ENCODE data around the gene KDM4B.

The KDM4B gene

DNA sequence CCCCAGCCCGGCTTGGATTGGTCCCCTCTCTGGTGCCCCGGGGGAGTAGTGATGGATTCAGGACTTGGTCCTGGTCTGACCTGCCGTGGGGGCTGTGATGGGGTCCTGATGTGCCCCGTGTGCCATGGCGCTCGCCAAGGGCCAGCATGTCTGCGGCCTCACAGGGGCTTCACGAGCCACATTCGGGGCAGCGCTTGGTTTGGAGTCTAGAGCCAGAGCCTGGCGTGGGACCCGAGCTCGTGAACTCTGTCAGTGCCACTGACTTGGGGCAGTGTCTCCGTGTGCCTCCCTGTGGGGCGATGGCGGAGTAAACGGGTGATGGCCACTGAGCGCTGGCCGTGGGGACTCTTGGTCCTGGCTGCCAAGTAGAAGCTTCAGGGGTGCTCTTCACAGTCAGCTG is 17.1 kb downstream of the KDM4B start:
- DNase-seq, result no peak

DNA sequence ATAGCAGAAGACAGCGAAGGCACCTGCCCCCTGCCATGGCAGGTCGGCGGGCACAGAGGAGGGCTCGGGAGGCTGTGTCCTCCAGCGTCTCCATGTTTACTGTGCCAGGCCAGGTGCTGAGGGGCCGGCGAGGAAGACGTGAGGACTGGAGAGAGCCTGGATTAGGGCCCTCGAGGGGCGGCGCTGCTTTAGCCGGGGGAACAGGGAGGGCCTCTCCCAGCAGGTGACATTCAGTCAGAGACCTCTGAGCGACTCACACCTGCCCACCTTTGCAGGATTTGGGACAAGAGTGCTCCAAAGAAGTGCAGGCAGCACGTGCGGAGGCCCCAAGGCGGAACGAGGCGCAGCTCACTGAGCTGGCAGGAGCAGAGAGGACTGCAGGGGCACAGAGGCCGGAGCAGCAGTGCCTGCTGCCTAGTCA is 17.6 kb downstream of the KDM4B start:
- no peak for DNase-seq

DNA sequence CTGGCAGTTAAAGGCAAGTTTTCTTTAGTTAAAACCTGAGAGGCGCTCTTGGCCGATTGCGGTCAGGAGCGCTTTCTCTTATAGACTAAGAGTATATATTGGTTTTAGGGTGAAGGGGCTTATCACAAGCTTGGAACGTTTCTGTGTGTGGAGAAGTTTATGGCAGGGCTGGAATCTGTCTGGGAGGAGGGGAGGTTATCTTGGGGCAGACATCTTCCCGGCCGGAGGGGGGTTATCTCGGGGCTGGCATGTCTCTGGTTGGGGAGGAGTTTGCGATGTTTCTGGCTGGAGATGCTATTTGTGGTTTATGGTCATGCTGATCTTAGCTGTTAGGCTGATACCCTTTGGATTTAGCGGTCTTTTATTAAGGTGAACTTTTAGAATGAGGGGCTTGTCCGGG is 18.3 kb downstream of the KDM4B start:
- peak; percentile 67 for DNase-seq

GRCh38 chr19:4987692-4988370 is 18.9 kb downstream of the KDM4B start:
- DNase-seq, result no peak

DNA sequence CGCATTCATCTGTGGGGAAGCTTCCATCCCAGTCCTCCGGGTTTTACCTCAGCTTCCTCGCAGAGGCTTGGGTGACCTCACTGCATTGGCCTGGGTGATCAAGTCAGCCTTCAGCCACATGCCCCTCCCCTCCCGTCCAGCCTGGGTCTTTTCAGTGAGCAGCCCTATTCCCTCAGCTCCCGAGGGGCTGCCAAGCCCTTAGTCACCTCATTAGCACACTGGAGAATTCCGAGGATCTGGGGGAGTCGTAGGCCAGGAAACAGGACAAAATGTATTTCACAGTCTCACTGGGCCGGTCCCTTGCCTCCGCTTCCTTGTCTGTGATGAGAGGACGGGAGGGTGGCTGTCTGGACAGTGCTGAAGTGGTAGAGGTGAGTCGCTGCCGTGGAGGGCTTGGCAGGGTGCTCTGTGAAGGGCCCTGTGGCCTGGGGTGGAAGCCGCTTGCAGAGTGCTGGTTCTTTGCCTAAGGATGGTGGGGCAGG is 19.9 kb downstream of the KDM4B start:
- no peak for DNase-seq

GRCh38 chr19:4990306-4990705 is 21.4 kb downstream of the KDM4B start:
- DNase-seq, result no peak

DNA sequence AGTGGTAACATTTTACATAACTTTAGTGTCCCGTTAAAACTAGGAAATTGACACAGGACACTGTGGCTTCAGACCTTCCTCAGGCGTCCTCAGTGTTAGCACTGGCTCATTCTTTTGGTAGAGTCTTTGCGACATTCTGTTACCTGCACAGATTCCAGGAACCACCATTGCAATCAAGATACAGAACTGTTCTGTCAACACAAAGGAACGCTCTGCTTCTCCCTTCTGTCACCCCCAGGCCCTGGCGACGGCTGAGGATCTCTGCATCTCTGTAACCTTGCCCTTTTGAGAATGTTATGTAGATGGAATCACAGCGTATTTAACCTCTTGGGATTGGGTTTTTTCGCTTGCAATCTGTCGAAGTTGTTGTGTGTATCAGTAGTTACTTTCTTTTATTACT is 22.6 kb downstream of the KDM4B start:
- no peak for DNase-seq

- no peak for DNase-seq
These were observed 23.2 kb downstream of the KDM4B start for GRCh38 chr19:4991996-4992698.

- no peak for DNase-seq
These were observed 24.8 kb downstream of the KDM4B start for GRCh38 chr19:4993683-4994082.

GRCh38 chr19:4996701-4997100 is 27.8 kb downstream of the KDM4B start:
- DNase-seq, result no peak

GRCh38 chr19:4997297-4997696 is 28.4 kb downstream of the KDM4B start:
- DNase-seq, result no peak

DNA sequence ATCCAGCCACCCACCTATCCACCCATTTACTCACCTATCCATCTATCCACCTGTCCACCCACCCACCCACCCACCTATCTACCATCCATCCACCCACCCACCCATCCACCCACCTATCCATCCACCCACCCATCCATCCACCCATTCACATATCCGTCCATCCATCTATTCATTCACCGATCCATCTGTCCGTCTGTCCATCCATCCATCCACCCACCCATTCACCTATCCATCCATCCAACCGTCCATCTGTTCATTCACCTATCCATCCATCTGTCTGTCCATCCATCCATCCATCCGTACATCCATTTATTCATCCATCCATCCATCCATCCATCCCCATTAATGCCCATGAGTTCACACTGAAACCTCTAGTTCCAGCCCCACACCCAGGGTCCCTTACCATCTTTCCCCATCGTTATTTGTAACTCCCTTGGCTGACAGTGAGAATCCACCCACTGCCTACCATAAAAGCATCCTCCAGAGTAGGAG is 31.3 kb downstream of the KDM4B start:
- no peak for DNase-seq

GRCh38 chr19:5001615-5002014 is 32.7 kb downstream of the KDM4B start:
- DNase-seq, result peak; percentile 84

DNA sequence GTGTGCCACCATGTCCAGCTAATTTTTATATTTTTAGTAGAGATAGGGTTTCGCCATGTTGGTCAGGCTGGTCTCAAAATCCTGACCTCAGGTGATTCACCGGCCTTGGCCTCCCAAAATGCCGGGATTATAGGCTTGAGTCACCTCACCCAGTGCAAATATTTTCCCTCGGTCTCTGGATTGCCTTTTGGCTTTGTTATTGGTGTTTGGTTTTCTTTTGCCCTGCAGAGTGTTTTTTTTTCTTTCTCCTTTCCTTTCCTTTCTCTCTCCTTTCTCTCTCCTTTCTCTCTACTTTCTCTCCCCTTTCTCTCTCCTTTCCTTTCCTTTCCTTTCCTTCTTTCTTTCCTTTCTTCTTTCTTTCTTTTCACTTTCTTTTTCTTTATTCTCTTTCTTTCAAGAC is 33.2 kb downstream of the KDM4B start:
- no peak for DNase-seq

GRCh38 chr19:5003781-5004180 is 34.9 kb downstream of the KDM4B start:
- DNase-seq, result no peak

DNA sequence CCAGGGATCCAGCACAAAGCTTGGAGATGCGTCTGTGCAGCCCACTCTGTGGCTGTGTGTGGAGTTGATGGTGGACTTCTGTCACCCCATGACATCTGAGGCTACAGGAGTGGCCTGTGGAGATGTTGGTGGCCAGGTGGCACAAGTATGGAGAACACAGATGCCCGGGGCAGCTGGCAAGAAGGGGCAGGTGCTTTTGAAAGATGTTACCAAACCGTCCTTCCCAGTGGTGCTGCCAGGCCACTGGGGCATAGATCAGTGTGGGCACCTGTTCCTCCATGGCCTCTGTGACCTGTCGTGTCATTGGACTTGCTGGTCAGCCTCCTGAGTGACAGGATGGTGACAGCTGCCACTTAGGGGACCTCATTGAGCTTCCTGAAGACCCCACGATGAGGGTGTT is 36.2 kb downstream of the KDM4B start:
- DNase-seq, result no peak

DNA sequence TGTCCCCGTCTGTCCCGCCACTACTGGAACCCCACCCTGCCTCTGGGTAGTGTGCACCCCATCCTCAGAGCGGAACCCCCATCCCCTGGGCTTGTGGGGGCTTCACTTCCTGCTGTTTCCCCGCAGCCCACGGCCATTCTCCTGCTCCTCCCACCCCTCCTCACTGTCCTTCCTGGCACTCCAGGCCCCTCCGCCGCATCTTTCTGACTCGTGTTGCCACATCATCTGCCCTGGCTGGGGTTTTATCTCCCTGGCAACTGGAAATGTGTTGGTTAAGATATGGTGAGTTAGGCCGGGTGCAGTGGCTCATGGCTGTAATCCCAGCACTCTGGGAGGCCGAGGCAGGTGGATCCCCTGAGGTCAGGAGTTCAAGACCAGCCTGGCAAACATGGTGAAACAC is 37.3 kb downstream of the KDM4B start:
- DNase-seq, result peak; percentile 85

DNA sequence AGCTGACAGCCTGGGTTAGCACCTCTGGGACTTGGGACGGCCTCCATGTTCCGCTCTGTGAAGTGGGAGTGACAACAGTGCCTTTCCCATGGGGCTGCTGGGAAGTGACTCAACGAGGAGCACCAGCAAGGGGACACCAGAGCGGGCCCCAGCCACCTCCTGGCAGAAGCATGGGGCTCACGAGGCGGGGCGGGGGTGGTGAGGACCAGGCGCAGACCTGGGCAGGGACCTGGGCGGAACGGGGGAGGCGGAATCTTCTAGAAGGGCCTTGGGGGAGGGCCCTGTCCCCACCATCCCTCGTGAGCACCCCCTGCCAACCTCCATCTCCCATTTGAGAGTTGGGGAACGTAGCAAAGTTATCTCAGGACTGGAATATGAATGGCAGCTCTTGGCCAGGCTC is 37.9 kb downstream of the KDM4B start:
- DNase-seq, result no peak

DNA sequence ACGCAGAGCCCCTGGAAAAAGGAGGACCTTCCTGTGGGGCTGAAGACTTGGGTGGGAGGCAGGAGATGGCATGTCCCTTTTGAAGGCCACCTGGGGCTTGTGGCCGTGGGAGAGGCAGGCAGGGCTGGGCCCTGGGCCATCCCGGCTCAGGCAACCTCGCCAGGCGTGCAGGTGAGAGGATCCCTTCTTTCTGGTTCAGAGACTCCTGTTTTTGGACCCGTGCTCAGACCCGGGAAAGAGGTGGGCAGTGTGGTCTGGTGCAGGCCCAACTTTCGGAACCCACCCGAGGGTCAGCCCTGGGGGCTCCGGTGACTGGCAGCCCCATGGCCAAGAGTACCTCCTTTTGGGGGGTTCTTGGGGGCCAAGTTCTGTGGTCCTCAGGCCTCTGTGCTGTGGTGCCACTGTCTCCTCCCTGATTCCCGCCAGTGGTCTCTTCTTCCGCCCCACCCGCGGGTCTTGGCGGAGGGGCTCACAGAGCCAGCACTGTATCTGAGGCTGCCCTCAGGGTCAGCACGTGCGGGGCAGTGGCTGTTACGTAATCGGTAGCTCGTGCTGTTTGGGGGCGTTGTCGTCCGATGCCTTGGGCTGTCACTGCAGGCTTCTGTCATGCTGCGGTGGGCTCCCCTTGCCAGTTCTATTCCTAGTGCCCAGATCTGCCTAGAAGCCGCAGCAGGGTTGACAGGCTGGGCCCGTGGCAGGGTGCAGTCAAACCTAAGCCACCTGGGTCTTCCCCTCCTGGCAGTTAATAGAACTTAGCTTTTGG is 42.7 kb downstream of the KDM4B start:
- DNase-seq, result no peak

- DNase-seq, result no peak
These were observed 44.0 kb downstream of the KDM4B start for GRCh38 chr19:5012688-5013457.

DNA sequence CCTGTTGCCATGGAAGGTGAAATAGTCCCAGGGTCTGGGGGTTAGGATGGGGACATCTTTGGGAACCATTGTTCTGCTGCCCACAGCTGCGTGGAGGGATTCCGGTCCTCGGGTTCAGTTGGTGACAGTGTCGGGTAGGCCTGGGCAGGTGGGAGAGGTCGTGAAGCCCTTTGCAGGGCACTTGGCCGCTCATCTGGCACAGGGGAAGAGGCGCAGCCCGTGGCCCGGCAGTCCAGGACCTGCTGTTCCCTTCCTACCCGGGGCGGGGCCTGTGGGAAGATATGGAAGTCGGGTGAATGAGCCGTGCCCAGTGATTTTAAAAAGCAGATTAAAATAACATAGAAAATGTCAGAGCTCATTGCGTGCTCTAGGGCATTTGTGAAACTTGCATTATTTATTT is 44.8 kb downstream of the KDM4B start:
- DNase-seq, result no peak

DNA sequence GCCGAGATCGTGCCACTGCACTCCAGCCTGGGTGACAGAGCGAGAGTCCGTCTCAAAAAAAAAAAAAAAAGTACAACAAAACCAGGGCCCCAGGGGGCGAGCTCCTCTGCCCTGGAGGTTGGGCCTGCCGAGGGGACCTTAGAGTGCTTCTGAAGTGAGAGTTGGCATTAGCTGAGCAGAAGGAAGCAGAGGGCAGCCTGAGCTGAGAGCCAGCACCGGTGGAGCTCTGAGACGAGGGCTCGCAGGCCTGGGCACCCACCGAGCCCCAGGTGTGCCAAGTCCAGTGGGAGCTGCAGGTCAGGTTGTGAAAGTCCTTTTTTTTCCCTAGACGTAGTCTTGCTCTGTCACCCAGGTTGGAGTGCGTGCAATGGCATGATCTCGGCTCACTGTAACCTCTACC is 46.0 kb downstream of the KDM4B start:
- DNase-seq, result no peak

- DNase-seq, result no peak
These were observed 47.4 kb downstream of the KDM4B start for GRCh38 chr19:5016268-5016667.
